Astrocyte (in vitro differentiated cells and primary cell): ENCODE results near the gene LRRC66. TPM values are rescaled to one million over a fixed set of nuclear protein-coding genes. Genes with fewer than 3 reads are reported as not detected.

Experiments used
- DNase-seq: peaks from one replicate; pipeline ENCODE4 v3.0.0-alpha.2; 2010; ENCODE audit warnings: low read depth
- FAIRE-seq: peaks from 2 replicates; lab custom pipeline; 2011; peaks lifted over from hg19 to GRCh38; lab: Jason Lieb, UNC
- H2AFZ ChIP-seq: 2 replicates; pipeline ENCODE4 v1.6.0; 2012; ENCODE audit warnings: low read depth, low read length, inconsistent platforms
- H3K27ac ChIP-seq: 2 replicates; pipeline ENCODE4 v1.5.1; 2011; ENCODE audit warnings: low read depth, low read length, inconsistent platforms
- H3K27me3 ChIP-seq: 2 replicates; pipeline ENCODE4 v1.6.0; 2011; ENCODE audit warnings: low read length, inconsistent platforms; ENCODE audit not compliant: insufficient read depth
- H3K36me3 ChIP-seq: 2 replicates; pipeline ENCODE4 v1.5.1; 2011; ENCODE audit warnings: low read length, inconsistent platforms; ENCODE audit not compliant: insufficient read depth
- H3K4me1 ChIP-seq: 2 replicates; pipeline ENCODE4 v1.5.1; 2011; ENCODE audit warnings: low read length, inconsistent platforms; ENCODE audit not compliant: insufficient read depth
- H3K4me2 ChIP-seq: 2 replicates; pipeline ENCODE4 v1.6.0; 2012; ENCODE audit warnings: low read length, inconsistent platforms
- H3K4me3 ChIP-seq: 2 replicates; pipeline ENCODE4 v1.5.1; 2011; ENCODE audit warnings: low read depth, mild to moderate bottlenecking, low read length, inconsistent platforms; ENCODE audit not compliant: insufficient read depth
- H3K79me2 ChIP-seq: 2 replicates; pipeline ENCODE4 v1.6.0; 2012; ENCODE audit warnings: mild to moderate bottlenecking, low read length, inconsistent platforms; ENCODE audit not compliant: insufficient read depth
- H3K9ac ChIP-seq: 2 replicates; pipeline ENCODE4 v1.6.0; 2012; ENCODE audit warnings: mild to moderate bottlenecking, low read length, inconsistent platforms
- H3K9me3 ChIP-seq: 2 replicates; pipeline ENCODE4 v1.5.1; 2012; ENCODE audit warnings: low read depth, mild to moderate bottlenecking, low read length, inconsistent platforms; ENCODE audit not compliant: insufficient read depth
- H4K20me1 ChIP-seq: 2 replicates; pipeline ENCODE4 v1.6.0; 2012; ENCODE audit warnings: low read length, inconsistent platforms; ENCODE audit not compliant: insufficient read depth
- H3K27ac Mint-ChIP-seq: one replicate; pipeline ENCODE4 v1.8.0; 2021; ENCODE audit warnings: mild to moderate bottlenecking, mixed read lengths; ENCODE audit not compliant: unreplicated experiment
- H3K27me3 Mint-ChIP-seq: one replicate; pipeline ENCODE4 v1.8.0; 2021; ENCODE audit warnings: low read depth, mixed read lengths; ENCODE audit not compliant: unreplicated experiment
- H3K36me3 Mint-ChIP-seq: one replicate; pipeline ENCODE4 v1.8.0; 2021; ENCODE audit warnings: low read depth, mixed read lengths; ENCODE audit not compliant: unreplicated experiment
- H3K4me1 Mint-ChIP-seq: one replicate; pipeline ENCODE4 v1.8.0; 2021; ENCODE audit warnings: low read depth, mixed read lengths; ENCODE audit not compliant: unreplicated experiment
- H3K4me3 Mint-ChIP-seq: one replicate; pipeline ENCODE4 v1.8.0; 2021; ENCODE audit warnings: mild to moderate bottlenecking, moderate library complexity, mixed read lengths; ENCODE audit not compliant: unreplicated experiment
- H3K9me3 Mint-ChIP-seq: one replicate; pipeline ENCODE4 v1.8.0; 2021; ENCODE audit warnings: mild to moderate bottlenecking, mixed read lengths; ENCODE audit not compliant: unreplicated experiment
- CTCF ChIP-seq: IDR thresholded peaks from 2 replicates; pipeline ENCODE4 v1.5.1; 2011; ENCODE audit warnings: low read depth, mild to moderate bottlenecking, inconsistent platforms, low read length, moderate library complexity; ENCODE audit not compliant: insufficient read depth
- EZH2 ChIP-seq: IDR thresholded peaks from 2 replicates; pipeline ENCODE4 v1.6.1; 2012; ENCODE audit warnings: mild to moderate bottlenecking, low read length, inconsistent platforms; ENCODE audit not compliant: insufficient read depth
- total RNA-seq: library from RNA; stranded (reverse); gene quantifications from 2 replicates; pipeline ENCODE4 v1.2.1, GENCODE V29; 2021

The LRRC66 gene
- total RNA-seq, 1 donor from 2014 or later, result 0.32 TPM

GRCh38 chr4:51960486-51960885 lies 59.7 kb downstream of the LRRC66 start:
- no peak for FAIRE-seq

GRCh38 chr4:51958199-51958968 lies 61.8 kb downstream of the LRRC66 start:
- Mint-ChIP-seq H3K9me3 (no peaks in the 10 kb centered on the region), H3K4me3 (no peak overlapping the region), H3K27ac (no peak overlapping the region), H3K36me3 (no peaks in the 10 kb centered on the region), H3K4me1 (no peaks in the 10 kb centered on the region), H3K27me3 (peaks cover 7% of the 10 kb centered on the region)
- Histone ChIP-seq H3K27ac (no peak overlapping the region), H2AFZ (no peak overlapping the region), H3K27me3 (no peaks in the 10 kb centered on the region), H3K9me3 (no peaks in the 10 kb centered on the region), H3K79me2 (no peaks in the 10 kb centered on the region), H4K20me1 (no peaks in the 10 kb centered on the region), H3K4me3 (no peak overlapping the region), H3K4me2 (no peak overlapping the region), H3K9ac (no peak overlapping the region), H3K4me1 (no peaks in the 10 kb centered on the region), H3K36me3 (no peaks in the 10 kb centered on the region)
- no peak for DNase-seq
- TF ChIP-seq CTCF (no peak), EZH2 (no peak)
- FAIRE-seq, result no peak

More at GRCh38 chr4:51960486-51960885, 59.7 kb downstream of the LRRC66 start:
- Mint-ChIP-seq H3K4me3 (no peak overlapping the region), H3K27me3 (no peaks in the 10 kb centered on the region), H3K27ac (no peak overlapping the region), H3K9me3 (no peaks in the 10 kb centered on the region), H3K4me1 (no peaks in the 10 kb centered on the region), H3K36me3 (no peaks in the 10 kb centered on the region)
- Histone ChIP-seq H3K79me2 (no peaks in the 10 kb centered on the region), H3K4me3 (no peak overlapping the region), H3K27ac (no peak overlapping the region), H4K20me1 (no peaks in the 10 kb centered on the region), H3K9me3 (no peaks in the 10 kb centered on the region), H3K36me3 (no peaks in the 10 kb centered on the region), H2AFZ (no peak overlapping the region), H3K9ac (no peak overlapping the region), H3K4me2 (no peak overlapping the region), H3K4me1 (no peaks in the 10 kb centered on the region), H3K27me3 (no peaks in the 10 kb centered on the region)
- no peak for TF ChIP-seq CTCF
- TF ChIP-seq EZH2, result no peak
- DNase-seq, result no peak

Other genes with a start within 250 kb of the LRRC66 start
- gene DCUN1D4, start 177.2 kb downstream of the LRRC66 start, total RNA-seq, result 57.4 and 59.0 TPM in 2 replicates
- gene SGCB, start 17.9 kb upstream of the LRRC66 start, total RNA-seq, result 75.6 and 81.1 TPM in 2 replicates
- 19.0 and 20.7 TPM in 2 replicates for gene SPATA18, start 30.9 kb upstream of the LRRC66 start, total RNA-seq